VCaP (cell line): ENCODE data around the gene INPP5B.

Experiments
- H3K27ac ChIP-seq: fragments of 450-650 bp; 2 replicates; pipeline ENCODE4 v1.5.1; 2017
- TF ChIP-seq, protein P1 (sequence below): fragments of 450-650 bp; conservative IDR thresholded peaks from 2 replicates; pipeline ENCODE4 v1.5.1; 2017; ENCODE audit warnings: mild to moderate bottlenecking, moderate library complexity

The INPP5B gene

DNA sequence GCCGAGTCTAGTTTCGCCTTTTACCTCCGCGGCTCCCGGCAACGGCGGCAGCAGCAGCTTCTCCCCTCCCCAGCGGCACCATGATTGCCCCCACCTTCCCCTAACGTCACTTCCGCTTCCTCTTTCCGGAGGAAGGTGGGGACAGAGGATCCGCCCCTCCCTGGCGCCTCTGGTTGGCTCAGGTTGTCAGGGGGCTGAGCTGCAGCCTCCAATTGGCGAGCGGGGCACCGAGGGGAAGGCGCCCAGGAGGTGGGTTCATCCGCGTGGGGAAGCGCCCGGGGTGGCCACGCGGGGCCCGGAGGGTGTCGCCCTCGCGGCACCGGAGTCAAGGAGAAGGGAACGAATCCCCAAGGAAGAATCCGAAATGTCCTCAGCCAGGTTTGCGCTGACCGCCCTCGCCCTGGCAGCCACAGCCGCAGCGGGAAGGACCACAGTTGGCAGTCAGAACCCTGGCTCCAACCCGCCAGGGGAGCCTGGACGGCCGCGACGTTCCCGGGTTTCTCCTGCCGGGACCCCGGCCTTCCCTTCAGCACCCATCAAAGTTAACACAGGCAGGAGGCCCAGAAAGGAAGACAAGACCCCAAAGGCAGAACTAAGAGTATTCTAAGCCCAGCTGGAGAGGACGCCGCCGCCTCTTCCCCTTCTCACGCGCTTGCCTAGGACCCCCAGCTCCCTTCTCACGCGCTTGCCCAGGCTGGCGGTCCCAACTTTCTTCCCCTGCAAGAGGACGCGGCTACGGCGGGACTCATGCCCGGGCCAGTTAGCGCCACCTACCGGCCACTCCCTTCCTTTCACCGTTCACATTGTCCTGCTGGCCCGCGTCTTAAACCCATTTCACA lies 87.1 kb downstream of the INPP5B start, which contains the start of gene MTF1:
Gene MTF1 (minus strand): TSS at position 86 of the 839 bp plus-strand sequence. CDS start 1,934 bp downstream, outside the sequence.
- TF ChIP-seq, protein P1, sequence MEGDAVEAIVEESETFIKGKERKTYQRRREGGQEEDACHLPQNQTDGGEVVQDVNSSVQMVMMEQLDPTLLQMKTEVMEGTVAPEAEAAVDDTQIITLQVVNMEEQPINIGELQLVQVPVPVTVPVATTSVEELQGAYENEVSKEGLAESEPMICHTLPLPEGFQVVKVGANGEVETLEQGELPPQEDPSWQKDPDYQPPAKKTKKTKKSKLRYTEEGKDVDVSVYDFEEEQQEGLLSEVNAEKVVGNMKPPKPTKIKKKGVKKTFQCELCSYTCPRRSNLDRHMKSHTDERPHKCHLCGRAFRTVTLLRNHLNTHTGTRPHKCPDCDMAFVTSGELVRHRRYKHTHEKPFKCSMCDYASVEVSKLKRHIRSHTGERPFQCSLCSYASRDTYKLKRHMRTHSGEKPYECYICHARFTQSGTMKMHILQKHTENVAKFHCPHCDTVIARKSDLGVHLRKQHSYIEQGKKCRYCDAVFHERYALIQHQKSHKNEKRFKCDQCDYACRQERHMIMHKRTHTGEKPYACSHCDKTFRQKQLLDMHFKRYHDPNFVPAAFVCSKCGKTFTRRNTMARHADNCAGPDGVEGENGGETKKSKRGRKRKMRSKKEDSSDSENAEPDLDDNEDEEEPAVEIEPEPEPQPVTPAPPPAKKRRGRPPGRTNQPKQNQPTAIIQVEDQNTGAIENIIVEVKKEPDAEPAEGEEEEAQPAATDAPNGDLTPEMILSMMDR, result peak; percentile 93
- H3K27ac ChIP-seq, result peak within 1 kb of the TSS; percentile 87

DNA sequence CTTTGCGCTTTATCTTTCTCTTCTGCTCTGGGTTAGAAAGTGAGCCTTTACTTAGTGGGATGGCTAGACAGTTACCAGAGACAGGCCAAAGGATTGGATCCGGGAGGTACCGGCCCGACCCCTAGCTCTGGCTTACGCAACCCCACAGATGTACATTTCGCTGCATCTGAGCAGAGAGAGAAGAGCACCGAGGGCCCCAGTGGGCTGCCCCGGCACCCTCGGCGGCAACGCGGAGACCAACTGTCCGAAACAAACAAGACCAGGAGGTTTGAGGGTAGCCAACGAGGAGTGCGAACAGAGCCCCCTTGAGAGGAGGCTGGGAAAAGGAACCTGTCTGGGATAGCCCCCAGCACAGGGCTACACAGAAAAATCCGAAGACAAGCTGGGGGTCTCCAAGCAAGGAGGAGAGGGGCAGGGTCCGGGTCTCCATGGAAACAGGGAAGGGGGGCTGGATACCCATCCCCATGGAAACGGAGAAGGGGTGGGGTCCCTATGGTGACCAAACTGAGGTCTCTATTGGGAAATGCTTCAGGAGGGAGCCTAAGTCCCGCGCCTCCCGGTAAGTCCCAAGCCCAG lies 87.8 kb downstream of the INPP5B start:
- TF ChIP-seq, protein P1, result no peak
- peak overlapping the region; percentile 87 for H3K27ac ChIP-seq

DNA sequence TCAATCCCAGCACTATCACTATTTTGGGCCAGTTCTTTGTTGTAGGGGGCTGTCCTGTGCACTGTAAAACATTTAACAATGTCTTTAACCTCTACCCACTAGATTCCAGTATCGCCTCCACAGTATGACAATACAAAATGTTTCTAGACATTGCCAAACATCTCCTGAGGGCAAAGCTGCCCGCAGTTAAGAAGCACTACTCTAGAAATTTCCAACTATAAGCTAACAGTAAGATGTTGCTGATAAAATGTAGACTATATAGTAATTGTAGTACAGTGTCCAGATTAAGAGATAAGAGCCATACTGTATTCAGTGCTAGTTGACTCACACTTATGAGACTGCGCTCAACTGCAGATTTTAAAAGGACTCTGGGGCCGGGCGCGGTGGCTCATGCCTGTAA lies 92.4 kb downstream of the INPP5B start:
- TF ChIP-seq, protein P1, result no peak
- no peak overlapping the region for H3K27ac ChIP-seq

DNA sequence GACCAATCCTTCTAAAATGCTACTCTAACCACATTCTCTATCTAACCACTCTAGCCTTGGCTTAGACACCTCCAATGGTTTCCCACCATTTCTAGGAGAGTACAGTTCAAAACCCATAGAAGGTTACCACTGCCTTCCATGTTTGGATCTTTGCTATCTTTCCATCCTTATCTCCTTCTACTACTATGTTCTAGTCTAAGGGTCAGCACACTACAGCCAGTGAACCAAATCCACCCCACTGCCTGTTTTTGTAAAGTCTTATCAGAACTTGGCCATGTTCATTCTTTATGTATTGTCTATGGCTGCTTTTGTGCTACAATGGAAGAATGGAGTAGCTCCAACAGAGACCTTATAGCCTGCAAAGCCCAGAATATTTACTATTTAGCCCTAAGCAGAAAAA lies 93.7 kb downstream of the INPP5B start:
- TF ChIP-seq, protein P1, result no peak
- no peak overlapping the region for H3K27ac ChIP-seq

DNA sequence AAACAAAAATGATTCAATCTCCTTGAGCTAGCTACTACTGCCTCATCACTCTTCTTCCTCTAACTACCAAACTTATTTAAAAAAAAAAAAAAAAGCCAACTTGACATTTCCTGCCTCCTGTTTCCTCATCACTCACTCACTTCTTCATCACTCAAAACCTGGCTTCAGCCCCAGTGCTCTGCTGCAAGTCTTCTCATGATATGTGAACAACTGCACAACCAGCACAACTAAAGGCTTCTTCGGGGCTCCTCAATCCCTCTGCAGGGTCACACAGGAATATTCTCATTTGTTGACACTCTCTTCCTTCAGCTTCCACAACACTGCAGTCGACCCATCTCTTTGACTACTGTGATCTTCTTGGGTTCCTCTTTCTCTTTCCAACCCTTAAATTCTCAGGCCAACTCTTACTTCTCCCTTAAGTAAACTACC lies 95.1 kb downstream of the INPP5B start:
- H3K27ac ChIP-seq, result no peak overlapping the region
- TF ChIP-seq, protein P1, result no peak

DNA sequence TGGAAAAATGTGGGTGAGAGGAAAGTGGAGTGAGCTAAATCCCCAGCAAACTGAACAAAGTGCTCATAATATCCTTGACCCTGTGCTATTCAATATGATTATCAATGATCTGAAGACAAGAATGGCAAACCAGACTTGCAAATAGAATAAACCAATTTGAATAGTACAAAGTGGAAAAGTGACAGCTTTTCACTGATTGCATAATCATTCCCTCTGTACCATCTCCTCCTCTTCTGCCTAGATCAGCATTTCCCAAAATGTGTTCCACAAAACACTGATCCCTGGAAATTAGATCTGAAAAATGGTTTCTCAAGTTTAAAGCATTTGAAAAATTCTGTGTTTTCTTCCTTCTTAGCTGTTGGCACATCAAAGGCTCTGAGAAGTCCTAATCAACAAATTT lies 95.6 kb downstream of the INPP5B start:
- TF ChIP-seq, protein P1, result no peak
- no peak overlapping the region for H3K27ac ChIP-seq

DNA sequence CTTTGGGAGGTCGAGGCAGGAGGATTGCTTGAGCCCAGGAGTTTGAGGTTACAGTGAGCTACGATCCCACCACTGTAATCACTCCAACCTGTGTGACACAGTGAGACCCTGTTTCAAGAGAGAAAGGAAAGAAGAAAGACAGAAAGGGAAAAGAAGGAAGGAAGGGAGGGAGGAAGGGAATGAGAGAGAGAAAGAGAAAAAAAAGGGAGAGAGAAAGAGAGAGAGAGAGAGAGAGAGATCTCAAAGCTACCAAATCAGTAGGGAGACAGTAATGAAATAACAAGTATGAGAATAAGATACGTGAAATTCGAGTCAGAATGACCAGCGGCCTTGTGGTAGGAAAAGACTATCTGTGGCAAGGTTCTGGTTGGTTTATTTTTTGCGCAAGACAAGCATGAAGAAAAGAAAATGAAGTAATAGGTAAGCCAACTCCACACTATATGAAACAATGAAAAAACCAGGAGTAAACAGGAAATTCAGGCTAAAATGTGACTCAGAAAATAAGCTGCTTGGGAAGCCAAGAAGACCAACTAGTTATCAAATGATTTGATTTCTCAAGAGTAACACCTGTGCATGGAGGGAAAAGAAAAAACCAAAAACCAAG lies 96.4 kb downstream of the INPP5B start:
- H3K27ac ChIP-seq, result no peak overlapping the region
- TF ChIP-seq, protein P1, result no peak
